ENCODE data around the gene CDH20.
"Not testable (repeated sequence)": the region's sequence is repeated elsewhere in the genome, so short reads cannot be mapped to it uniquely, and the experiment has no call there.

The CDH20 gene

GRCh38 chr18:61350578-61350977 lies 17.3 kb downstream of the CDH20 start:
- DNase-seq, result no peak

GRCh38 chr18:61352059-61352458 lies 18.8 kb downstream of the CDH20 start:
- DNase-seq, result no peak

- DNase-seq, result no peak
These were observed 19.4 kb downstream of the CDH20 start for GRCh38 chr18:61352611-61353010.

DNA sequence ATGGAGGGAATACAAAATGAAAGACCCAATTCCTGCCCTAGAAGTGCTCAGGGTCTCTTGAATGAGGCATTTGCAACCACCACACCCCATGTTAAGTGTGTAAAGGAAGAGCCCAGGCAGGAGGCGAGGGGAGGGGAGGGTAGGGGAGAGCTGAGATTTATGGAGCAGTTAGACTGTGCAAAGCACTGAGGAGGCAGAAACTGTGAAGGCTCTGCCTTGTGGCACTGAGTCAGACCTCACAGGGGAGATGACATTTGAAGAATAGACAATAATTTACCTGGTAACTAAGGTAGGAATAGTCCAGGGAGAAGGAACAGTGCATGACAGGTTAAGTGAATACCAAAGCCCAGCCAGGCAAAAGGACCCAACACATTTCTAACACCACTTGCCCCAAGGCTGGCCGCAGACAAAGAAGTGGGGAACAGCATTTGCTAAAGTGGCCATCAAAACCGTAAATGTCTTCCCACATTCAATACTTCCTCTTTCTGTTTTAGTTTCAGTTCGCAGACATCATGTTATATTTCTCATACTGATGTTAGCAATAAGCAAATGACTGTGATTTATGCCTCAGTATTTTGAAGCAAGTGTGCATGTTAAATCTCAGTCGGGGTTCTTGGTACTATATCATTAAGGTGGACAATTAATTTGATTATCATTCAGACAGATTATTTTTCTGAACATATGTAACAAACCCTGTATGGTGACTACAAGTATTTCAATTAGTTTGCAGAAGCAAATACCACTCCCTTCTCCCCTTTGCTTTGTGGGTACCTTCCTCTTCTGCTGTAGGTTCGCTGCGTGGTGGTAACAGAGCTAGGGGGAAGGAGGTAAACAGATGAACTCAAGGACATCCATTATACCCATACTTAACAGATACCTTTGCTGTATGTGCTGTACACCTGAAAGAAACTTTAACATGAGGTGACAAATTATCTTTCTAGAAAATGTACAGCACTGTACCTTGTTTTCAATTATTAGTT lies 27.5 kb downstream of the CDH20 start:
- DNase-seq, result peak; percentile 3

DNA sequence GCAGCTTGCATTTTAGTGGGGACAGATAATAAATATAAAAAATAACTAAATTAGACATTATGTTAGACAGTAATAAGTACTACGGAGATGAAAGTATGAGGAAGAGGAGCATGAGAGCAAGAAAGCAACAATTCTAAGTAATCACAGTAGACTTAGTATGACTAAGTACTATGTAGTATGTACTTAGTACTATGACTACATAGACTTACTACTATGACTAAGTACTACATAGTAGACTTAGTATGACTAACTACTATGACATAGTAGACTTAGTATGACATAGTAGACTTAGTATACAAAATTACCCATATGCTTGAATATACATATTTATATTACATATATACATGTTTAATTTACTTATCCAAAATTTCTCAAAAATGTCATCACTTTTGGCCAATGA lies 29.3 kb downstream of the CDH20 start:
- DNase-seq, result no peak

DNA sequence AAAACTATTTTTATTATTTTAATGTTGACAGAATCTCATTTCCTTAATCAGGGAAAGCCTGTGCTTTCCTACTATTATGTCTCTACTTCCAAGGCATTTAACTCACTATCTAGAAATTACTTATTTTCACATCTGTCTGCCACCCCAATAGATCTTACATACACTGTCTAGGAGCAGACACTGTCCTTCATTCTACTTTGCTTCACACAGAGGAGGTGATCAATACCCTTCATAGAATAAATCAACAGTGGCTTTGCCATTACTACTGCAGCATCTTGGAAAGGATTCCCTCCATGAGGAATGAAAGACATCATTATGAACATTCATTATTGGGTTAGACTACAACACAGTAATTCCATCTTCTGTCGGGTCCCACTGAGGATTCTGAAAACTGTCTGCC lies 31.7 kb downstream of the CDH20 start:
- DNase-seq, result no peak

DNA sequence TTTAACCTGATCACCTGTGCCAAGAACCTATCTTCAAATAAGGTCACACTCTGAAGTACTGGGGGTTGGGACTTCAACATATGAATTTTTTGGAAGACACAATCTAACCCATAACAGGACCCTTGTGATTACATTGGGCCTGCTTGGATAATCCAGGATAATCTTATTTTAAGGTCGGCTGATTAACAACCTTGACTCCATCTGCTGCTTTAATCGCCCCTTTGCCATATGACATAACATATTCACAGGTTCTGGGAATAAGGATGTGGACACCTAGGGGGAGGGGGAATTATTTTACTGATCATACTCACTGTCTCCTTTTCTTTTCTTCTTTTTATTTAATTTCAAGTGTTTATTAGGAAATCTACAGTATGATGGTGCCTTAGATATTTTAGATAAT lies 34.8 kb downstream of the CDH20 start:
- DNase-seq, result no peak

GRCh38 chr18:61369671-61370070 lies 36.4 kb downstream of the CDH20 start:
- not testable (repeated sequence) for DNase-seq

DNA sequence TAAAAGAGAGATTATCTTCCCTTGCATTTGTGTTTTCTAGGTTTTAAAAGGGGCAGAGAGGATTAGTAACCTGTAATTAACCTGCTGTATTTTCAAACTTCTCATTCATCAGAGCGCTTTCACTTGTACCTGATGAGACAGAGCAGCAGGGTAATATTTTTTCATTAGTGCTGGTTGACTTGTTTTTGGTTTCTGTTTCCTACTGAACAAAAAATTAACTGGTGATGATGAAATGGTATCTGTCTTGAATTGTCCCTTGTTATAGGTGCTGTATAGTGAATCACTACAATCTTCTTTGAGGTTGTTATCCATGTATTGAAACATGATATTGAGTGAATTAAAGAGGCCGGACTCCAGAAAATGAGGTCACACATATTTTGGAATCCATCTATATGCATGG lies 37.9 kb downstream of the CDH20 start:
- DNase-seq, result no peak

DNA sequence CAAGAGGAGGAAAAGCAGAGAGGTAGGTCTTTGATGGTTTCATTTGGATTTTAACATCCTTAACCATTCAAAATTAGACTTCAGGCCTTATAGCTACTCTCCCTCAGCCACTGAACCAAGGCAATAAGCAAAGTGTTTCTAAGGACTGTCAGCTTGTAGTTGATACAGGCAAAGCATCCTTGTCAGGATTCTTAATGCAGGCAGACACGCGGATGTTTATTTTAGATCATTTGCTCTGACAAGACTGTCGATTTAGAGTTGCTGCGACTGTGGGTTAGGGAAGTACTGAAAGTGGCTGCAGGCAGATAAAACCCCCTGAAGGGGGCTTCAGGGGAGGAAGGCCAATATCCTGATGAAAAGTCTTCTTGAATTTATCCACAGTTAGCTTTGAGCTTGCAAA lies 46.6 kb downstream of the CDH20 start:
- no peak for DNase-seq

GRCh38 chr18:61388010-61388409 lies 54.8 kb downstream of the CDH20 start:
- no peak for DNase-seq

- DNase-seq, result no peak
These were observed 61.8 kb downstream of the CDH20 start for GRCh38 chr18:61394983-61395382.

- DNase-seq, result no peak
These were observed 64.0 kb downstream of the CDH20 start for GRCh38 chr18:61397222-61397621.

GRCh38 chr18:61398961-61399705 lies 65.9 kb downstream of the CDH20 start:
- DNase-seq, result no peak

DNA sequence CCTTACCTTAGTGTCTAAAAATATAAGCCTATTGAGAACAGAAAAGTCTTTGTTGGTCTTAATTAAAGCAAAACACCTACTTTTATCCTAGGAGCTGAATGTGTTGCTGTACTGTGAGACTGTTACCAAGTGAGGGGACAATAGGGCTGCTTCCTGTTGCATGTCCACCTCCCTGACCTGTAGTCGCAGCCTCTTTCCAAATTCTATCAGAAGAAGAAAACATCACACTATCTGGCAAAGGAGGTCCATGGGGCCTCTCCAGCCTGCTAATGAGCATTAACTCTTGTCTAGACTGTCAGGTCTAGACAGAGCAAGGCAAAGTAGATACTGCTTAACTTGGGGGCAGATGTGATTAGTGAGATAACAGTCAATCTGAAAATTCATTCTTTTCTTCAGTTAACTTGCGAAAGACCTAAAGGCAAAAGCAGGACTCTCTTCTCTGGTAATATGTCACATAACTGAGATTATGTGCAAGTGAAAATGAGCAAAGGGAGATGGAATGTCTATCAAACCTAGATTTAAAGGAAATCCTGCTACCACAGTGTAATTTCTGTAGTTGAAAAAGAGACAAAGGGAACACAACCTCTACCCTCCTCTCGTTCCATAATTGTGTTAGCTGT lies 66.9 kb downstream of the CDH20 start:
- DNase-seq, result no peak

GRCh38 chr18:61400716-61401115 lies 67.5 kb downstream of the CDH20 start:
- DNase-seq, result no peak

DNA sequence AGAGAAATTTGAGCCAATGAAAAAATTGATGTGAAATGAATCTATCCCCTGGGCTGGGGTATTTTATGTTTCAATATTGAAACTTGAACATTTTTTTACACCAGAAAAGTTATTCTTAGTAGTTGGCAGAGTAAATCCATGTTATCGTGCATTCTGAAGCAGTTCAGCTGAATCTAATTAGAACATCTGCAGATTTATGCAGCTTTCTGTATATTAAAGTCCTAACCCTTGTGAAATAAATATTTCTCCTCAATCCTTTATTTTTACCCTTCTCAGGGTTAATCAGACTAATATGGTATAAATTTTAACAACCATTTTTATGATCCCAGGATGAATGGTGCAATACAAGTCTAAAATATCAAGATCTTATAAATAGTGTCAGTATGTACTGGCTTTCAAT lies 69.5 kb downstream of the CDH20 start:
- no peak for DNase-seq

DNA sequence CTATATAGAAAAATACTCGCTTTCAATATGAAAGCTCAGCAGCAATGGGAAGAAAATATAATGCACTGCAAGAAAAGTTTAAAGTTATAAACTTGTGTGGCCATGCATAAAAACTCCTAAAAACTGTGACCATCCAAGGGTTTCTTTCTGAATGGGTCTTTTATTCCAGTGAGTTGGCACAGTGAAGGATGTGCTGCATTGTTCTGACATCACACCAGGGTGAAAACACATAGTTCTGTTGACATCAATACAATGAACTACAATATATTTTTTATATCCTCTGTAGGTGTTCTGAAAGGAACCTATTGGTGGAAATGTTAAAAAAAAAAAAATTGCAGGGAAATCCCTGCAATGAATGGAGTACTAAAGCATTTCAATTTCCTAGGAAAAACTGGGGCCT lies 80.2 kb downstream of the CDH20 start:
- DNase-seq, result no peak

DNA sequence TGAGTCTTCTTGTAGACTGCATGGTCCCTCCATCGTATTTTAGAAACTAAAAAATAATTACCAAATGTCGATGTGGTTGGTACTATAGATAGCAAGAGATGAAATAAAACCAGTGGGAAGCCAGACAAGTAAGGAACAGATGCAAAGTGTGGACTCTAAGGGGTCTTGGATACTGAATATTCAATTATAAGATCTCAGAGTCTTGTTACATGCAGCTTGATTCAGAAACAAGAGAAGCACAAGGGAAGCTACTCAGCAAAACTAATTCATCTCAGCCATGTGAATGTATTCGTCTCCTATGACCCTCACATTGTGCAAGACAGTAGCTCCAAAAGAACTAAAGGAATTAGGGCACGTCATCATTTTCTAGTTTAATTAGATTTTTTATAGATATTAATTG lies 80.9 kb downstream of the CDH20 start:
- no peak for DNase-seq

GRCh38 chr18:61419763-61420162 lies 86.5 kb downstream of the CDH20 start:
- DNase-seq, result no peak

GRCh38 chr18:61420218-61420885 lies 87.1 kb downstream of the CDH20 start:
- no peak for DNase-seq

- DNase-seq, result no peak
These were observed 93.3 kb downstream of the CDH20 start for GRCh38 chr18:61426492-61427053.

- DNase-seq, result no peak
These were observed 95.0 kb downstream of the CDH20 start for GRCh38 chr18:61428266-61428665.

Measured in KG1 (cell line).